SJSA1 (cell line): ENCODE measurements around the gene C1GALT1C1. TPM values are rescaled to one million over a fixed set of nuclear protein-coding genes. Genes with fewer than 3 reads are reported as not detected.

Experiments
- DNase-seq, 2 experiments: peaks; one replicate each; pipeline ENCODE4 v3.0.0-alpha.2; 2015 to 2020; ENCODE audit warnings: low spot score in 2 of 2, low read depth in 1 of 2
- H3K27ac ChIP-seq: fragments of 250-450 bp; sonication (Bioruptor Pico); 2 replicates; pipeline ENCODE4 v1.5.1; 2020; ENCODE audit warnings: mild to moderate bottlenecking, moderate library complexity
- H3K27me3 ChIP-seq: fragments of 250-450 bp; sonication (Bioruptor Pico); replicated peaks from 2 replicates; pipeline ENCODE4 v1.5.1; 2020; ENCODE audit warnings: mild to moderate bottlenecking, moderate library complexity
- H3K36me3 ChIP-seq: fragments of 250-450 bp; sonication (Bioruptor Pico); 2 replicates; pipeline ENCODE4 v1.5.1; 2020; ENCODE audit warnings: mild to moderate bottlenecking
- H3K4me1 ChIP-seq: fragments of 250-450 bp; sonication (Bioruptor Pico); replicated peaks from 2 replicates; pipeline ENCODE4 v1.6.1; 2021; ENCODE audit warnings: mild to moderate bottlenecking
- H3K4me3 ChIP-seq: fragments of 250-450 bp; sonication (Bioruptor Pico); 2 replicates; pipeline ENCODE4 v1.5.1; 2020; ENCODE audit warnings: mild to moderate bottlenecking
- H3K9me3 ChIP-seq: fragments of 250-450 bp; sonication (Bioruptor Pico); replicated peaks from 2 replicates; pipeline ENCODE4 v1.5.1; 2020; ENCODE audit warnings: mild to moderate bottlenecking
- total RNA-seq: library from RNA; depleted of rRNA; stranded (reverse); fragments of >200 nt; shearing (Covaris generic); gene quantifications from 2 replicates; pipeline ENCODE4 v1.2.3, GENCODE V29; 2014; rRNA removed

C1GALT1C1 gene
- total RNA-seq, 1 experiment from 2014 or later, result 32.6 TPM

GRCh38 chrX:120638619-120639018 is 8.8 kb upstream of the C1GALT1C1 start:
- no peak for DNase-seq

DNA sequence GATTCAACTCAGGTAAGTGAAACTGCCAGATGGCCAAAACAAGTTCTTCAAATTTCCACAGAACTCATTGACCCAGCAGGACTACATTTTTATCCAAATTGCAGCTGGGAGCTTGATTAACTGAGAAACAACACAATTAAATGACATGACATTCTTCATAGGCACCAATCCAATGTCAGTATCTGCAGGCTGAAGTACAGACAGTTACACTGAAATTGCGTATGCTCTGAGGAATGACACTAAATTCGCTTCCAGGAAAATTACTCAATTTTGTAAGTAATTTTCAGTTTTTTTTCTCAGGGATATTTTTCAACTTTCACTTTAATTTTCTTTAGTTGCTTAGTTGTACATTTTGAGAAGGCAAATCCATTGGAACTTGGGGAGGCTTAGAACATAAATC is 4.5 kb downstream of the C1GALT1C1 start:
- H3K4me1 ChIP-seq, result peaks cover under 1% of the 10 kb centered on the region; the same call in 1 of the 2 replicates
- H3K27ac ChIP-seq, result no peak overlapping the region
- DNase-seq, result no peak
- no peaks in the 10 kb centered on the region for H3K36me3 ChIP-seq
- H3K4me3 ChIP-seq, result no peak overlapping the region
- no peaks in the 10 kb centered on the region for H3K9me3 ChIP-seq
- no peaks in the 10 kb centered on the region for H3K27me3 ChIP-seq

More at GRCh38 chrX:120638619-120639018, 8.8 kb upstream of the C1GALT1C1 start:
- Histone ChIP-seq H3K27ac (no peak overlapping the region), H3K9me3 (no peaks in the 10 kb centered on the region), H3K4me3 (no peak overlapping the region), H3K4me1 (no peaks in the 10 kb centered on the region), H3K36me3 (no peaks in the 10 kb centered on the region), H3K27me3 (no peaks in the 10 kb centered on the region)

DNA sequence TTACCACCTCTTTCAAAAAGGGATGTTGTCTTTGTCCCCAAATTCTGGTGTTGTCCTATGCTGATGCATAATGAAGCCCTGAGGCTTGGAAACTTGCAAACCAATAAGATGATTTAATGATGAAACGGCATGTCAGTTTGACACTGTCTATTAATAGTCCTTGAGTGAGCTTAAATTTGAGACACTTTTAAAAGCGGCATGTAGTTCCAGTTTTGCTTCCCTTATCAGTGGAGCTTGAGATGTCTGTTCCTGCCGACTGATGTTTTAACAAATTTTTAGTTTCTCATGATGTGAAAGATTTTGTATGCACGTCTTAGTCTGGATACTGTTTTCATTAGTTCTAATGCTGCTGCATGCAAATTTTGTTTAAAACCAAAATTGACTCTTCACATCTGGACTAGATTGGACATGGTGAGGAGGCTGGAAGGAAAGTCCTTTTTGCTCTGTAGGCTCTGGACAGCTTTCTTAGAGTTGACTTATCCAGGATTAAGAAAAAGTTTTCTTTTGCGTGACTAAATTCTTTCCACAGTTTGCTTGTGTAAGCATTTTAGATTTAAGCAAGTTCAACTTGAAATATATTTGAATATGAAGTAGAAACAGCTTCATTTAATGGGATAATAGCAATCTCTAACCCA is 11.7 kb downstream of the C1GALT1C1 start:
- DNase-seq, result no peak
- Histone ChIP-seq H3K4me1 (no peaks in the 10 kb centered on the region), H3K36me3 (peaks cover 10% of the 10 kb centered on the region; the same call in 1 of the 2 replicates), H3K4me3 (no peak overlapping the region), H3K27me3 (no peaks in the 10 kb centered on the region), H3K9me3 (no peaks in the 10 kb centered on the region), H3K27ac (no peak overlapping the region)

DNA sequence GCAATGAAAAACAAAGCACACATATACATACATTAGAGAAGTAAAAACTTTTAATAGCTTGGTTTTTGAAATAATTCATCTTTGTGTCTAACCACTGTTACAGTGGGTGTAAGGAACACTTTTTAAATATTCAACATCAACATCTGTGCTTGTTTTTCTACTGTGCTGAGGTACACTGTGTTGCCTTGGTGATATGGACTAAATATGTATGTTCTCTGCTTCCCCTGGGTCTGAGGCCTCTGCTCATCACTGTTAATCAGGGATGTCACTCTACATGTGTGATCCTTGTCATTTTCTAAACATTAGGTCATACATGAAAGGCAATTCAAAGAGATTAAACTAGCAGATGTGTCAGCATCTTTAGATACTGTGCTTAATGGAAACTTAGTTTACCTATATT is 15.0 kb downstream of the C1GALT1C1 start:
- Histone ChIP-seq H3K27ac (no peak overlapping the region), H3K4me3 (no peak overlapping the region), H3K27me3 (no peaks in the 10 kb centered on the region), H3K4me1 (no peaks in the 10 kb centered on the region), H3K9me3 (no peaks in the 10 kb centered on the region), H3K36me3 (peaks cover 25% of the 10 kb centered on the region)
- DNase-seq, result no peak

DNA sequence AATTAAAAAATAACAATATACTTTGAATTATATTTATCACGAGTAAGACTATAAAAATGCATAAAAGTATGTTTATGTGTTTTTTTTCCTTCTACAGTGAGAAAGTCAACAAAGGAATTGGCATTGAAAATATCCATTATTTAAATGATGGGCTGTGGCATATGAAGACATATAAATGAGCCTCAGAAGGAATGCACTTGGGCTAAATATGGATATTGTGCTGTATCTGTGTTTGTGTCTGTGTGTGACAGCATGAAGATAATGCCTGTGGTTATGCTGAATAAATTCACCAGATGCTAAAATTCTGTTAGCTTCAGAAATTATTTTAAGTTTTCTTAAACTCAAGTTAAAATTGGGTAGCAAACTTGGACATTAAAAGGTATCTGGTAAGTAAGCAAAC is 17.8 kb downstream of the C1GALT1C1 start:
- no peaks in the 10 kb centered on the region for H3K27me3 ChIP-seq
- peaks cover 39% of the 10 kb centered on the region for H3K36me3 ChIP-seq
- H3K27ac ChIP-seq, result no peak overlapping the region
- H3K4me1 ChIP-seq, result no peaks in the 10 kb centered on the region
- H3K9me3 ChIP-seq, result no peaks in the 10 kb centered on the region
- no peak overlapping the region for H3K4me3 ChIP-seq
- DNase-seq, result no peak

DNA sequence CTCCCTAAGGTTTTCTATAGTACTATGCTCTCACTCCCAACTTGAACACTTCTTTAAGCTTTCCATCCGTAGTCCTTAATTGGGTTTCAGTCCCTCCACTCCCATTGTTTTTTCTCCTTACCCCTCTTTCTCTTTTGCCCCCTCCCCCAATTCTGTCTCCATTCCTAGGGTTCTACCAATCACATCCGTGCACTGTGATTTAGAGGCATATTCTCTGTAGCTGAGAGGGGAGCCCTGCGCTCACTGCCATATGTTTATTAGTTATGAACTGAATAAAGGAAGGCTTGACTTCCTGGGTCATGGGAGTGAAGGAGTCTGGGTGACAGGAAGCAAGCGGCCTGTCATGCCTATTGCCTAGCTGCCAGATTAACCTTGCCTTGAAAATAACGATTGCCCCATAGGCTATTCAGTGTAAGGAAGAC is 25.5 kb downstream of the C1GALT1C1 start:
- H3K27me3 ChIP-seq, result no peaks in the 10 kb centered on the region
- no peaks in the 10 kb centered on the region for H3K9me3 ChIP-seq
- H3K27ac ChIP-seq, result peak overlapping the region; percentile 94
- DNase-seq, result peak in 1 of 2 experiments; percentile 41
- H3K36me3 ChIP-seq, result peaks cover 17% of the 10 kb centered on the region
- H3K4me1 ChIP-seq, result no peaks in the 10 kb centered on the region
- peak overlapping the region; percentile 53 for H3K4me3 ChIP-seq

- peak; percentile 86 to 92 for DNase-seq
- peak within 1 kb of the TSS; percentile 94 for H3K27ac ChIP-seq
- no peaks in the 10 kb centered on the region for H3K27me3 ChIP-seq
- no peaks in the 10 kb centered on the region for H3K4me1 ChIP-seq
- H3K36me3 ChIP-seq, result peaks cover 17% of the 10 kb centered on the region
- no peaks in the 10 kb centered on the region for H3K9me3 ChIP-seq
- H3K4me3 ChIP-seq, result peak within 1 kb of the TSS; percentile 53
Measured at GRCh38 chrX:120603707-120604360, 26.0 kb downstream of the C1GALT1C1 start, which contains the start of gene MCTS1. Gene MCTS1 (plus strand): TSS chrX:120604101. CDS start chrX:120604237, 136 bp downstream.

DNA sequence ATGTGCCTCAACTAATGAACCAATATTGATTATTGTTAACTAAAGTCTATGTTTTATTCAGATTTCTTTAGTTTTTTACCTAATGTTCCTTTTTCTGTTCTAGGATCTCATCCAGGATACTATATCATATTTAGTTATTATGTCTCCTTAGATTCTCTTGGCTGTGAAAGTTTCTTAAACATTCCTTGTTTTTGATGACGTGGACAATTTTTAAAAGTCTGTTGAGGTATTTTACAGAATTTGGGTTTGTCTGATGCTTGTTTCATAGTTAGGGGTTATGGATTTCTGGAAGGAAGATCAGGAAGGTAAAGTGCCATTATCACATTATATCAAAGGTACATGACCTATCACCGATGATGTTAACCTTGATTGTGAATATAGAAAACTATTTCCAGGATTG is 44.2 kb downstream of the C1GALT1C1 start:
- Histone ChIP-seq H3K9me3 (no peaks in the 10 kb centered on the region), H3K4me1 (no peaks in the 10 kb centered on the region), H3K27me3 (no peaks in the 10 kb centered on the region), H3K4me3 (no peak overlapping the region), H3K27ac (no peak overlapping the region), H3K36me3 (no peaks in the 10 kb centered on the region)
- DNase-seq, result no peak

Other genes with a start within 250 kb of the C1GALT1C1 start
- gene LAMP2, start 160.8 kb downstream of the C1GALT1C1 start, total RNA-seq, result 63.2 and 125 TPM in 2 replicates
- gene CUL4B, start 69.1 kb downstream of the C1GALT1C1 start, total RNA-seq, result 26.3 and 31.4 TPM in 2 replicates
- 46.8 and 91.3 TPM in 2 replicates for gene MCTS1, start 26.0 kb downstream of the C1GALT1C1 start, total RNA-seq
- not detected in 2 replicates for gene CT47B1, start 245.8 kb upstream of the C1GALT1C1 start, total RNA-seq